GM12874 (cell line): ENCODE data around the gene ADM5.

Source experiments
- TF ChIP-seq, protein P1 (sequence below): IDR thresholded peaks from 2 replicates; pipeline ENCODE4 v1.5.1; 2011; ENCODE audit warnings: low read depth, mild to moderate bottlenecking, control low read depth, low read length, moderate library complexity; ENCODE audit not compliant: insufficient read depth

ADM5 gene

GRCh38 chr19:49645995-49646394 lies 43.4 kb upstream of the ADM5 start:
- TF ChIP-seq, protein P1, sequence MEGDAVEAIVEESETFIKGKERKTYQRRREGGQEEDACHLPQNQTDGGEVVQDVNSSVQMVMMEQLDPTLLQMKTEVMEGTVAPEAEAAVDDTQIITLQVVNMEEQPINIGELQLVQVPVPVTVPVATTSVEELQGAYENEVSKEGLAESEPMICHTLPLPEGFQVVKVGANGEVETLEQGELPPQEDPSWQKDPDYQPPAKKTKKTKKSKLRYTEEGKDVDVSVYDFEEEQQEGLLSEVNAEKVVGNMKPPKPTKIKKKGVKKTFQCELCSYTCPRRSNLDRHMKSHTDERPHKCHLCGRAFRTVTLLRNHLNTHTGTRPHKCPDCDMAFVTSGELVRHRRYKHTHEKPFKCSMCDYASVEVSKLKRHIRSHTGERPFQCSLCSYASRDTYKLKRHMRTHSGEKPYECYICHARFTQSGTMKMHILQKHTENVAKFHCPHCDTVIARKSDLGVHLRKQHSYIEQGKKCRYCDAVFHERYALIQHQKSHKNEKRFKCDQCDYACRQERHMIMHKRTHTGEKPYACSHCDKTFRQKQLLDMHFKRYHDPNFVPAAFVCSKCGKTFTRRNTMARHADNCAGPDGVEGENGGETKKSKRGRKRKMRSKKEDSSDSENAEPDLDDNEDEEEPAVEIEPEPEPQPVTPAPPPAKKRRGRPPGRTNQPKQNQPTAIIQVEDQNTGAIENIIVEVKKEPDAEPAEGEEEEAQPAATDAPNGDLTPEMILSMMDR: no peak

GRCh38 chr19:49646586-49646985 lies 42.8 kb upstream of the ADM5 start:
- TF ChIP-seq, protein P1: no peak

DNA sequence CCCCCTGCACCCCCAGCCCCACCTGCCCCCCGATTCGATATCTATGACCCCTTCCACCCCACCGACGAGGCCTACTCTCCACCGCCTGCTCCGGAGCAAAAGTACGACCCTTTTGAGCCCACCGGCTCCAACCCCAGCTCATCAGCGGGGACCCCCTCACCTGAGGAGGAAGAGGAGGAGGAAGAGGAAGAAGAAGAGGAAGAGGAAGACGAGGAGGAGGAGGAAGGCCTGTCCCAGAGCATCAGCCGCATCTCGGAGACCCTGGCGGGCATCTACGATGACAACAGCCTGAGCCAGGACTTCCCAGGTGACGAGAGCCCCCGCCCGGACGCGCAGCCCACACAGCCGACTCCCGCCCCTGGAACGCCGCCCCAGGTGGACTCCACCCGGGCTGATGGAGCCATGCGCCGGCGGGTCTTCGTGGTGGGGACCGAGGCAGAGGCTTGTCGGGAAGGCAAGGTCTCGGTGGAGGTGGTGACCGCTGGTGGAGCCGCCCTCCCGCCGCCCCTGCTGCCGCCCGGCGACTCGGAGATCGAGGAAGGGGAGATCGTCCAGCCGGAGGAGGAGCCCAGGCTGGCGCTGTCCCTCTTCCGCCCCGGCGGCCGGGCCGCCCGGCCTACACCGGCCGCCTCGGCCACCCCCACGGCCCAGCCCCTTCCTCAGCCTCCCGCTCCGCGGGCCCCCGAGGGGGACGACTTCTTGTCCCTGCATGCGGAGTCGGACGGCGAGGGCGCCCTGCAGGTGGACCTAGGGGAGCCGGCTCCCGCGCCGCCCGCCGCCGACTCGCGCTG lies 38.2 kb upstream of the ADM5 start:
- TF ChIP-seq, protein P1: no peak

- TF ChIP-seq, protein P1: no peak
Measured at GRCh38 chr19:49651820-49652550, 37.4 kb upstream of the ADM5 start.

GRCh38 chr19:49652551-49653465 lies 36.6 kb upstream of the ADM5 start:
- TF ChIP-seq, protein P1: no peak

DNA sequence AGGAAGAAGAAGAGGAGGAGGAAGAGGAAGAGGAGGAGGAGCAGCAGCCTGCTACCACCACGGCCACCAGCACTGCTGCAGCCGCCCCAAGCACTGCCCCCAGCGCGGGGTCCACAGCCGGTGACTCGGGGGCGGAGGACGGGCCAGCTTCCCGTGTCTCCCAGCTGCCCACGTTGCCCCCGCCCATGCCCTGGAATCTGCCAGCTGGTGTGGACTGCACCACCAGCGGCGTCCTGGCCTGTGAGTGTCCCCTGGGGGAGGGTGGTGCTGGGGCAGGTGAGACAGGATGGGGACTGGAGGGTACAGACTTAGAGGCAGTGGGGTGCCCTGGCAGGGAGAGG lies 36.0 kb upstream of the ADM5 start:
- TF ChIP-seq, protein P1: no peak

DNA sequence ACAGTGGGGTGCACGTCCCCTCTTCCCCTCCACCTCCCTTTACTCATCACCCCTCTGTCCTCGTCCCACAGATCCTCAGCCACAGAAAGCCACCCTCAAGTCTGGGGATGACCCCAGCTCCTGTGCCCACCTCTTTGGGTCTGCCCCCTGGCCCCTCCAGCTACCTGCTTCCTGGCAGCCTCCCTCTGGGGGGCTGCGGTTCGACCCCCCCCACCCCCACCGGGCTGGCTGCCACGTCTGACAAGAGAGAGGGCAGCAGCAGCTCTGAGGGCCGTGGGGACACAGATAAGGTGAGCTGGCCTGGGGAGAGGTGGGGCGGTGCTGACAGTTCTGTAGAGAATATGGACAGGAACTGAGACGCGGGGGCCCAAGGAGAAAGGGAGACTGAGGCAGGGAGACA lies 34.8 kb upstream of the ADM5 start:
- TF ChIP-seq, protein P1: no peak
